Measurements from ENCODE around the gene CCNF.

CCNF gene

GRCh38 chr16:2457946-2458345 lies 28.7 kb downstream of the CCNF start:
- no peak for DNase-seq

- DNase-seq = no peak
Observed at GRCh38 chr16:2458887-2459646, 29.8 kb downstream of the CCNF start.

- DNase-seq = peak; percentile 98
Observed at GRCh38 chr16:2459647-2460390, 30.6 kb downstream of the CCNF start, which contains the start of gene TEDC2. TSS of gene TEDC2 (plus strand) at chr16:2460109. CDS start at chr16:2460145, 36 bp downstream.

GRCh38 chr16:2460391-2460713 lies 31.1 kb downstream of the CCNF start:
- DNase-seq = no peak

GRCh38 chr16:2460916-2461315 lies 31.7 kb downstream of the CCNF start:
- no peak for DNase-seq

GRCh38 chr16:2462031-2462866 lies 33.0 kb downstream of the CCNF start:
- no peak for DNase-seq

GRCh38 chr16:2464333-2464732 lies 35.1 kb downstream of the CCNF start:
- DNase-seq = no peak

GRCh38 chr16:2465653-2466415 lies 36.6 kb downstream of the CCNF start:
- DNase-seq = no peak

- DNase-seq = no peak
Observed at GRCh38 chr16:2466667-2467527, 37.6 kb downstream of the CCNF start.

GRCh38 chr16:2467528-2468232 lies 38.4 kb downstream of the CCNF start:
- DNase-seq = no peak

- DNase-seq = no peak
Observed at GRCh38 chr16:2468233-2468724, 39.0 kb downstream of the CCNF start.

GRCh38 chr16:2468725-2469398 lies 39.6 kb downstream of the CCNF start:
- no peak for DNase-seq

GRCh38 chr16:2469399-2470233 lies 40.4 kb downstream of the CCNF start:
- DNase-seq = no peak

GRCh38 chr16:2470234-2470601 lies 41.0 kb downstream of the CCNF start:
- no peak for DNase-seq

- no peak for DNase-seq
Observed at GRCh38 chr16:2470603-2471015, 41.4 kb downstream of the CCNF start.

- DNase-seq = no peak
Observed at GRCh38 chr16:2471016-2471652, 41.9 kb downstream of the CCNF start, which contains the start of gene NTN3. TSS of gene NTN3 (plus strand) at chr16:2471297. CDS start at chr16:2471702, 405 bp downstream.

- no peak for DNase-seq
Observed at GRCh38 chr16:2471653-2472487, 42.6 kb downstream of the CCNF start.

GRCh38 chr16:2472488-2472864 lies 43.2 kb downstream of the CCNF start:
- no peak for DNase-seq

Measured in activated gamma-delta T cell treated with Interleukin-2 at 50 U/mL for 16 hours (primary cell).